NOMO-1 treated with dmso at 0.1 percent for 144 hours (cell line): ENCODE measurements around the gene VAV3.
"Not testable (repeated sequence)": the region's sequence is repeated elsewhere in the genome, so short reads cannot be mapped to it uniquely, and the experiment has no call there.

Experiments
- DNase-seq: peaks from one replicate; lab custom pipeline; 2025; ENCODE audit not compliant: unreplicated experiment; lab: John Stamatoyannopoulos, UW

VAV3 gene, protein sequence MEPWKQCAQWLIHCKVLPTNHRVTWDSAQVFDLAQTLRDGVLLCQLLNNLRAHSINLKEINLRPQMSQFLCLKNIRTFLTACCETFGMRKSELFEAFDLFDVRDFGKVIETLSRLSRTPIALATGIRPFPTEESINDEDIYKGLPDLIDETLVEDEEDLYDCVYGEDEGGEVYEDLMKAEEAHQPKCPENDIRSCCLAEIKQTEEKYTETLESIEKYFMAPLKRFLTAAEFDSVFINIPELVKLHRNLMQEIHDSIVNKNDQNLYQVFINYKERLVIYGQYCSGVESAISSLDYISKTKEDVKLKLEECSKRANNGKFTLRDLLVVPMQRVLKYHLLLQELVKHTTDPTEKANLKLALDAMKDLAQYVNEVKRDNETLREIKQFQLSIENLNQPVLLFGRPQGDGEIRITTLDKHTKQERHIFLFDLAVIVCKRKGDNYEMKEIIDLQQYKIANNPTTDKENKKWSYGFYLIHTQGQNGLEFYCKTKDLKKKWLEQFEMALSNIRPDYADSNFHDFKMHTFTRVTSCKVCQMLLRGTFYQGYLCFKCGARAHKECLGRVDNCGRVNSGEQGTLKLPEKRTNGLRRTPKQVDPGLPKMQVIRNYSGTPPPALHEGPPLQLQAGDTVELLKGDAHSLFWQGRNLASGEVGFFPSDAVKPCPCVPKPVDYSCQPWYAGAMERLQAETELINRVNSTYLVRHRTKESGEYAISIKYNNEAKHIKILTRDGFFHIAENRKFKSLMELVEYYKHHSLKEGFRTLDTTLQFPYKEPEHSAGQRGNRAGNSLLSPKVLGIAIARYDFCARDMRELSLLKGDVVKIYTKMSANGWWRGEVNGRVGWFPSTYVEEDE

DNA sequence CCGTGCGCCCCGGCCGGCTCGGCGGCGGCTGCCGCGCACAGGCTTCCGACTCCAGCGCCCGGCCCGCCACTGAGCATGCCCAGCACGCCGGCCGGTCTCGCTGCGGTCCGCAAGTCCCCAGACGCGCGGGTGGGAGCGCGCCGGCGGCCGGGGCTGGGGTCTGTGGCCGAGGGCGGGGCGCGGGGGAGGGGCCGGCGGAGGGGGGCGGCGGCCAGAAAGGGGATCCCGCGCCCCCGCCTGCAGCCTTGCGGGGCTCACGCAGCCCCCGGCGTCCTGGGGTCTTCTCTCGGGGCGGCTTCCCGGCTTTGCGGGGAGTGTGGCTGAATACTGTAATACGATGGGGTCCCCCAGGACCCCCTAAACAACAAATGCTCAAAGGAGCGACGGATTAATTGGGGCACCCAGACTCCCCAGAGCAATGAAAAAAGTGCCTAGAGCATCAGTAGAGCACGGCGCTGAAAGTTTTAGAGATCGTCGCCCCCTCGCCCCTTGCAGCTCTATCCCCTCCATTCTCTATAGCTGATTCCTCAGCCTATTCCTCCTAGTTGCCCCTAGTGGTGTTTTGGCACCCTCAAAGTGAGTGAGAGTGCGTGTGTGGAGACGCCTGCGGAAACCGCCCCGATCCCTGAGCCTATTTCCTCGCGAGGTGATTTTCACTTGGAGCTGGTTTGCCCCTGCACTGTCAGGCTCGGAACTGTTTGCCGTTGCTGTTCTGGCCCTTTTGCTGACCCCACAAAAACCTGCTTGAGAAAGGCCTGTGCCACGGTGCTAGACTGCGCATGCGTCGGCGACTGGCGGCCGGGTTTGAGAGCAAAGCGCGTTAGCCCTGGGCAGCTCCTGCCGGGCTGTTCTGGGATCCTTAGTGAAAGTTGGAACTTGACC lies at the start of gene VAV3:
TSS of gene VAV3 (minus strand) at position 71 of the 882 bp plus-strand sequence. CDS start 311 bp downstream, outside the sequence.
- DNase-seq = peak; percentile 53

GRCh38 chr1:108012553-108012952 lies 47.6 kb upstream of the VAV3 start:
- DNase-seq = no peak

GRCh38 chr1:108011295-108011694 lies 46.3 kb upstream of the VAV3 start:
- DNase-seq = no peak

DNA sequence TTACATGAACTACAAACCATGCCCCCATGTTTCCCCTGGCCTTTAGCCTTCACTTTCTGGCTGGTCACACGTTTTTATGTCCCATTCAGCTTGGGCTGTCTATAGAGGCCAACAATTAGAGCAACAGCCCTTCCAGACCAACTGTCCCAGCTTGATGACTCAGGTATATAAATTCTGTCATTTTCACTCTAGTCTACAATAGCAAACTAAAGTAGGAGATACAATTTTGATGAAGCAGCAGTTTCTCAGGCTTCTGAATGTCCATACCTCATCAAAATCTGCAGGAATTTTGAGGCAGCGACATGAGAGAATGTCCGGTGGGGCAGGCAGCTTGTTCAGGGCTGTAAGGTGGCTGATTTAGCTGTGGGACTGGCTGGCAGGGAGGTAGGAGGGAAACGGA lies 45.6 kb upstream of the VAV3 start:
- DNase-seq = no peak

- DNase-seq = no peak
These were observed 44.7 kb upstream of the VAV3 start for GRCh38 chr1:108009603-108010195.

- DNase-seq = no peak
These were observed 42.6 kb upstream of the VAV3 start for GRCh38 chr1:108007531-108007930.

DNA sequence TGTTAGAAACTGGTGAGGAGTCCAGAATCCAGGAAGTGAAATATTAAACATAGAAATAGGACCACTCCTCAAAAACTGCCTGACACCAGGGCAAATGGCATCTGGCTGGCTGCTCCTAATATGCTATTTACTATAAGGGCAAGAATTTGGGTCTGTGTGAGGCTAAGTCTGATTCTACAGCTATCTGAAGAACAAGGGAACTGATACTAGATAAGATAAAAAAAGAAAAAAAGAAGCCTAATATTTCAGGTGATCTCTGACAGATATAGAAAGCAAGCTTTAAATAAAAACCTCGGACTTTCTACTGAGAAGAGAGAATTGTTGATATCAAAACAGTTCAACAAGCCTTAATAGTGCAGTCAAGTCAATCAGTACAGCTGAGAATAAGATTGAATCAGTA lies 42.1 kb upstream of the VAV3 start:
- no peak for DNase-seq

DNA sequence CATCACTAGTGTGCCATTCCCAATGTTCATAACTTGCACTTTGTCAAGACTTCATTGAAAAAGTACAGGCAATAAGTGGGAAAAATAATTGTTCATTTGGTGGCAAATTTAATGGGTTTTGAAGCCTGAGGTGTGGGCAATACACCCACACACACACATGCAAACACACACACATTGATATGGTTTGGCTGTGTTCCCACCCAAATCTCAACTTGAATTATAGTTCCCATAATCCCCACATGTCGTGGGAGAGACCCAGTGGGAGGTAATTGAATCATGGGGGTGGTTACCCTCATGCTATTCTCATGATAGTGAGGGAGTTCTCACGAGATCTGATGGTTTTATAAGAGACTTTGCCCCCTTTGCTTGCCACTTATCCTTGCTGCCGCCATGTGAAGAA lies 39.9 kb upstream of the VAV3 start:
- DNase-seq = not testable (repeated sequence)

DNA sequence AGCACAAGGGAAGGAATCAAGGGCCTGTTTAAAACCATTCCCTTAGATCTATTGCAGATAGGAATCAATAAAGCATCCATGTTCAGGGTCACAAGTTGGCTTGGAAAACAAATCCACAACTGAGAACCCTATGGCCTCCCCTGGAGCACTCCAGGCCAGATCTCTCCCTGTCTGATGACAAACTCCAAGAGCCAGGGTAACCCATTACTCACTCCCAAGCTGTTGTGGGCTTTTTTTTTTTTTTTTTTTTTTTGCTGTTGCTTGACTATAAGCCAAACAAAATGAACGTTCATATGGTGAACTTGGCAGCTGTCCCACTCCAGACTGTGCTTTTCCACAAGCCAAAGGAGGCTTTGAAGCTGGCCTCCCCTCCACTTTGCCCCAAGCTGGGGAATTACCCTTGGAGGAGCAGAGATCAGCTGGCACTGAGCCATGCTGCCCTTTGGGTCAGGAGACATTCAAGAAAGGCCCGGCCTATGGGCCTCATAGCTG lies 35.7 kb upstream of the VAV3 start:
- DNase-seq = no peak

- no peak for DNase-seq
These were observed 35.2 kb upstream of the VAV3 start for GRCh38 chr1:108000184-108000583.

- no peak for DNase-seq
These were observed 32.9 kb upstream of the VAV3 start for GRCh38 chr1:107997866-107998265.

- DNase-seq = no peak
These were observed 28.9 kb upstream of the VAV3 start for GRCh38 chr1:107993920-107994319.

DNA sequence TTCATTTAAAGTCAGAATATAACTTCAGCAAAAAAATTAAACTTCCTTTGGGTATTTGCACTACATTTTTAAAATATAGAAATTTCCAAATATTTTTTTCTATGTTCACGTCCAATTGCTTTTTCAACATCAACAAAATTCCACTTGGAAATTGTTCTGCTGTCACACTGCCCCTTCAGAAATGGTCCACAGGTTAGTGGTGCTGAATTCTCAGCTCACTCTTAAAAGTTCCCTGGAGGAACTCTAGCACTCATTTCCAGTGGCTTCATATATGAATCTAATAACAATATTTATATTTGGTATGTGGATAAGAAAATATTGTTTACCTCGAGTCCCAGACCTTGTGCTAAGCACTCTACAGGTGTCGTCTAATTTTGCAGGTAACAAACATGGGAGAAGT lies 27.4 kb upstream of the VAV3 start:
- no peak for DNase-seq

GRCh38 chr1:107991371-107992066 lies 26.5 kb upstream of the VAV3 start:
- no peak for DNase-seq

DNA sequence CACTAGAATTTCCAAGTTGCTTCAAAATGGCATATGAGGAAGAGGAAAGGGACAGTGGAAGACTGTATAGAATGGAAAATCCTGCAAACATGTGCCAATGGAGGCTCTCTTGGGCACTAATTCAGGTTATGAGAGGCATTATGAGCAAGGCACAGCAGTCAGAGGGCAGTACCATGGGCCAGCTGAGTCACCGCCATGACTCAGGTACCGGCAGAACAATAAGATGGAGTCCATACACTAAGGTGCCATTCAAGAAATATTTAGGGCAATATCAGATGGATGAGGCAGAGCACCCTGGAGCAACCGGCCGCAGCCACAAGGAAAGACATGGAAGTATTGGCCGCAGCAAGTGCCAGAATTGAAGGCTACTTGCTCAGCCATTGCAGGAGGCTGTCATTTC lies 25.6 kb upstream of the VAV3 start:
- DNase-seq = no peak

GRCh38 chr1:107981277-107981676 lies 16.3 kb upstream of the VAV3 start:
- no peak for DNase-seq

DNA sequence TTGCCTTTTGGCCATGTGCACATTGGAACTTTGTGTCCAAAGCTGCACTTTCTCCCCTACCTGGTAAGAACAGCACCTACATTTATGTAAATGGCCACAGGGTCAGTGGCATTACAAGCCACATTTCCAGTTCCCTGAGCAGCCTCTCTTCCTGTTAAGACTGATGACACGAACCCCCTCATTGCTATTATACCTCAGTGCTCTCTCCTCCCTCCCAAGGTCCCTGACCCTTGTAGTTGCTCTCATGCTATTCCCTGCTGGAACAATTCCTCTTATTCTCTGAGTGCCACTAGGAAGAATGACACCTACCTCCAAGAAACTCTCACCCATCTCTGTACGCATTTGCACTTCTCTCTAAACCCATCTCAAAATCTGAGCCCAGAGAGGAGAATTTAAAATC lies 14.9 kb upstream of the VAV3 start:
- DNase-seq = no peak

DNA sequence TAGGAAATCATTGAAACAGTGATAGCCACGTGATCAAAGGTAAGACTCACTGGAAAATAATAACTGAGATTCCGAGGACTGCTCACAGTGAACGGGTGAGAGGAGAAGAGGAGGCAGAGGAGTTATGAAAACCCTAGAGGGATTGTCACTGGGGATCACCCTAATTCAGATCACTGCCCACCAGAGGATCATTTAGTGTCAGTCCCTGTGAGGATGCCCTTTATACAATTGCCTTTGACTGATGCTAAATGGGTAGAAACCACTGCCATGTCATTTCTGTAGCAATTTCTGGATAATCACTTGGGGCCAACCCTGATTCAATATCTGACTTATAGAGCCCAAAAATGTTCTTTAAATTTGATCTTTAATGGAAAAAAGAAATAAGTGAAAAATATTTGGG lies 14.1 kb upstream of the VAV3 start:
- DNase-seq = no peak

- DNase-seq = no peak
These were observed 11.9 kb upstream of the VAV3 start for GRCh38 chr1:107976836-107977235.

DNA sequence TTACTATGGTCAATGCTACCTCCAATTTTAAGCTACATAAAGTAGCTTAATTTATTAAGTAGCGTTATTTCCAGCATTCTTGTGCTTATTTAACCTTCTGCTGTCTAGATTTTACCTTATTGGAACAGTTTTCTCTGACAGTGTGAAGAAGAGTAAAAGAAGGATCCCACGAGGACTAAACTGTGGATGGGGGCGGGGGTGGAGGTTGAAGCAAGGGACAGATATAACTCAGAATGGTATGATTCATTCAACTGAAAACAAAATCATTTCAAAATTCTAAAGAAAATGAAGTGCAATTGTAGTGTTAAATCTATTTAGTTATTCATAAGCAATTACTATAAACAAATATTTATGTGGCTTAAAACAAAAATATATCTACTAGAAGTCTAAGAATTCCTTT lies 11.5 kb upstream of the VAV3 start:
- no peak for DNase-seq
